ENCODE results near the gene NKX2-3.

- no peak for TF ChIP-seq RBM15 (IDR thresholded peaks at IDR 0.05; ENCODE audit: insufficient read depth, low read length)
- TF ChIP-seq, protein P1, sequence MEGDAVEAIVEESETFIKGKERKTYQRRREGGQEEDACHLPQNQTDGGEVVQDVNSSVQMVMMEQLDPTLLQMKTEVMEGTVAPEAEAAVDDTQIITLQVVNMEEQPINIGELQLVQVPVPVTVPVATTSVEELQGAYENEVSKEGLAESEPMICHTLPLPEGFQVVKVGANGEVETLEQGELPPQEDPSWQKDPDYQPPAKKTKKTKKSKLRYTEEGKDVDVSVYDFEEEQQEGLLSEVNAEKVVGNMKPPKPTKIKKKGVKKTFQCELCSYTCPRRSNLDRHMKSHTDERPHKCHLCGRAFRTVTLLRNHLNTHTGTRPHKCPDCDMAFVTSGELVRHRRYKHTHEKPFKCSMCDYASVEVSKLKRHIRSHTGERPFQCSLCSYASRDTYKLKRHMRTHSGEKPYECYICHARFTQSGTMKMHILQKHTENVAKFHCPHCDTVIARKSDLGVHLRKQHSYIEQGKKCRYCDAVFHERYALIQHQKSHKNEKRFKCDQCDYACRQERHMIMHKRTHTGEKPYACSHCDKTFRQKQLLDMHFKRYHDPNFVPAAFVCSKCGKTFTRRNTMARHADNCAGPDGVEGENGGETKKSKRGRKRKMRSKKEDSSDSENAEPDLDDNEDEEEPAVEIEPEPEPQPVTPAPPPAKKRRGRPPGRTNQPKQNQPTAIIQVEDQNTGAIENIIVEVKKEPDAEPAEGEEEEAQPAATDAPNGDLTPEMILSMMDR (IDR thresholded peaks at IDR 0.05 in 2 of 3, conservative IDR thresholded peaks at IDR 0.05 in 1 of 3; ENCODE audit: insufficient read depth in 2 of 3, low read depth in 1 of 3, low read length in 3 of 3) = no peak
- no peak for TF ChIP-seq MAX (CRISPR knock-in tag; IDR thresholded peaks at IDR 0.05)
Measured at GRCh38 chr10:99520847-99521764, 11.6 kb upstream of the NKX2-3 start.
